H9 (cell line): ENCODE measurements around the gene MRPL36. TPM values are rescaled to one million over a fixed set of nuclear protein-coding genes. Genes with fewer than 3 reads are reported as not detected.

Source experiments
- DNase-seq: peaks from one replicate; pipeline ENCODE4 v3.0.0-alpha.2; 2017
- H2AFZ ChIP-seq: one replicate; pipeline ENCODE4 v1.6.1; 2013; ENCODE audit warnings: mild to moderate bottlenecking, low read length, control low read depth, moderate library complexity
- H2AK5ac ChIP-seq: 2 replicates; pipeline ENCODE4 v1.6.1; 2013; ENCODE audit warnings: low read length, control low read depth, mixed read lengths; ENCODE audit not compliant: insufficient read length
- H2BK120ac ChIP-seq: one replicate; pipeline ENCODE4 v1.6.1; 2013; ENCODE audit warnings: low read depth, mild to moderate bottlenecking, low read length, control low read depth, inconsistent platforms; ENCODE audit not compliant: poor library complexity, severe bottlenecking
- H2BK12ac ChIP-seq: 2 replicates; pipeline ENCODE4 v1.6.1; 2013; ENCODE audit warnings: low read length, control low read depth, mixed read lengths, low read depth; ENCODE audit not compliant: insufficient read length
- H2BK15ac ChIP-seq: 2 replicates; pipeline ENCODE4 v1.6.1; 2013; ENCODE audit warnings: low read depth, low read length, control low read depth
- H2BK20ac ChIP-seq: one replicate; pipeline ENCODE4 v1.6.1; 2013; ENCODE audit warnings: low read depth, mild to moderate bottlenecking, low read length, control low read depth, inconsistent platforms; ENCODE audit not compliant: poor library complexity, severe bottlenecking
- H2BK5ac ChIP-seq: 2 replicates; pipeline ENCODE4 v1.6.1; 2013; ENCODE audit warnings: low read length, control low read depth, mixed read lengths; ENCODE audit not compliant: insufficient read length
- H3K14ac ChIP-seq: 2 replicates; pipeline ENCODE4 v1.6.1; 2013; ENCODE audit warnings: low read length, control low read depth; ENCODE audit not compliant: insufficient read depth
- H3K18ac ChIP-seq: 2 replicates; pipeline ENCODE4 v1.6.1; 2013; ENCODE audit warnings: low read depth, mild to moderate bottlenecking, mixed read lengths, low read length, control low read depth; ENCODE audit not compliant: insufficient read length
- H3K23ac ChIP-seq: 2 replicates; pipeline ENCODE4 v1.6.1; 2013; ENCODE audit warnings: low read length, control low read depth, mixed read lengths, low read depth; ENCODE audit not compliant: insufficient read length
- H3K23me2 ChIP-seq: 2 replicates; pipeline ENCODE4 v1.6.1; 2013; ENCODE audit warnings: low read depth, mild to moderate bottlenecking, mixed read lengths, low read length, control low read depth; ENCODE audit not compliant: insufficient read length, poor library complexity, severe bottlenecking
- H3K27ac ChIP-seq: 2 replicates; pipeline ENCODE4 v1.5.1; 2013; ENCODE audit warnings: low read length, control low read depth, mixed read lengths, low read depth; ENCODE audit not compliant: insufficient read length
- H3K27me3 ChIP-seq: 2 replicates; pipeline ENCODE4 v1.6.1; 2013; ENCODE audit warnings: low read length, control low read depth, inconsistent platforms; ENCODE audit not compliant: insufficient read depth
- H3K4ac ChIP-seq: 2 replicates; pipeline ENCODE4 v1.6.1; 2013; ENCODE audit warnings: low read depth, mild to moderate bottlenecking, control low read depth, inconsistent platforms, low read length, moderate library complexity
- H3K4me1 ChIP-seq: 2 replicates; pipeline ENCODE4 v1.6.1; 2013; ENCODE audit warnings: low read length, control low read depth, inconsistent platforms; ENCODE audit not compliant: insufficient read depth
- H3K4me2 ChIP-seq: 2 replicates; pipeline ENCODE4 v1.6.1; 2013; ENCODE audit warnings: low read length, control low read depth, mixed read lengths; ENCODE audit not compliant: insufficient read length, insufficient read depth
- H3K56ac ChIP-seq: 2 replicates; pipeline ENCODE4 v1.6.1; 2013; ENCODE audit warnings: low read depth, mild to moderate bottlenecking, mixed read lengths, low read length, control low read depth; ENCODE audit not compliant: insufficient read length
- H3K79me1 ChIP-seq: 2 replicates; pipeline ENCODE4 v1.6.1; 2013; ENCODE audit warnings: low read depth, mild to moderate bottlenecking, moderate library complexity, low read length, control low read depth, inconsistent platforms; ENCODE audit not compliant: insufficient read depth, poor library complexity, severe bottlenecking
- H3K79me2 ChIP-seq: 2 replicates; pipeline ENCODE4 v1.6.1; 2013; ENCODE audit warnings: low read length, control low read depth, inconsistent platforms; ENCODE audit not compliant: insufficient read depth
- H3K9ac ChIP-seq: 2 replicates; pipeline ENCODE4 v1.6.1; 2013; ENCODE audit warnings: low read length, control low read depth, mixed read lengths; ENCODE audit not compliant: insufficient read length; ENCODE audit errors: extremely low read depth
- H3K9me3 ChIP-seq: one replicate; pipeline ENCODE4 v1.6.1; 2013; ENCODE audit warnings: low read depth, low read length, inconsistent platforms; ENCODE audit not compliant: control insufficient read depth
- H3T11ph ChIP-seq: one replicate; pipeline ENCODE4 v1.6.1; 2013; ENCODE audit warnings: mild to moderate bottlenecking, low read length, control low read depth, inconsistent platforms
- H4K20me1 ChIP-seq: one replicate; pipeline ENCODE4 v1.6.1; 2013; ENCODE audit not compliant: control insufficient read depth, insufficient read length, insufficient read depth
- H4K5ac ChIP-seq: 2 replicates; pipeline ENCODE4 v1.6.1; 2013; ENCODE audit warnings: low read depth, mild to moderate bottlenecking, mixed read lengths, low read length, control low read depth; ENCODE audit not compliant: insufficient read length
- H4K8ac ChIP-seq: replicated peaks from 2 replicates; pipeline ENCODE4 v1.6.1; 2013; ENCODE audit warnings: low read length, control low read depth, mixed read lengths, low read depth; ENCODE audit not compliant: insufficient read length
- H4K91ac ChIP-seq: 2 replicates; pipeline ENCODE4 v1.6.1; 2013; ENCODE audit warnings: low read depth, mild to moderate bottlenecking, moderate library complexity, mixed read lengths, low read length, control low read depth; ENCODE audit not compliant: insufficient read length
- H3K27ac Mint-ChIP-seq, 3 experiments: 2 replicates in 2 of 3; 3 replicates in 1 of 3; pipeline ENCODE4 v1.8.0; 2020 to 2021; ENCODE audit warnings: mixed read lengths in 3 of 3, mild to moderate bottlenecking in 1 of 3, moderate library complexity in 1 of 3
- H3K27me3 Mint-ChIP-seq: 2 replicates; pipeline ENCODE4 v1.8.0; 2021; ENCODE audit warnings: low read depth, mild to moderate bottlenecking, moderate library complexity, mixed read lengths
- H3K36me3 Mint-ChIP-seq, 3 experiments: 2 replicates in 2 of 3; 3 replicates in 1 of 3; pipeline ENCODE4 v1.8.0; 2020 to 2021; ENCODE audit warnings: low read depth in 3 of 3, mixed read lengths in 3 of 3; ENCODE audit not compliant: insufficient read depth in 1 of 3
- H3K4me1 Mint-ChIP-seq, 2 experiments: 2 replicates each; pipeline ENCODE4 v1.8.0; 2020; ENCODE audit warnings: mixed read lengths in 2 of 2
- H3K4me3 Mint-ChIP-seq, 2 experiments: 2 replicates in 1 of 2; 3 replicates in 1 of 2; pipeline ENCODE4 v1.8.0; 2020 to 2021; ENCODE audit warnings: mild to moderate bottlenecking in 2 of 2, mixed read lengths in 2 of 2, moderate library complexity in 1 of 2
- H3K9me3 Mint-ChIP-seq, 2 experiments: 2 replicates in 1 of 2; 3 replicates in 1 of 2; pipeline ENCODE4 v1.8.0; 2020; ENCODE audit warnings: mild to moderate bottlenecking in 2 of 2, mixed read lengths in 2 of 2, moderate library complexity in 1 of 2
- WGBS: extraction: QIAGEN DNeasy Blood & Tissue Kit; methylation state at CpG from one replicate; pipeline ENCODE4 v1.1.7; 2013; ENCODE audit warnings: missing lambda C conversion rate, low lambda C conversion rate, mixed read lengths; ENCODE audit not compliant: insufficient read length; ENCODE audit errors: extremely low coverage; 5-methylcytosine and 5-hydroxymethylcytosine counted together
- total RNA-seq: library from RNA; stranded (reverse); gene quantifications from 2 replicates; pipeline ENCODE4 v1.2.1, GENCODE V29; 2021
- TF ChIP-seq, protein P1 (sequence below): fragments of 200-600 bp; sonication (generic); conservative IDR thresholded peaks from 3 replicates; pipeline ENCODE4 v1.8.0; 2021; ENCODE audit warnings: antibody characterized with exemption, mild to moderate bottlenecking

The MRPL36 gene
- total RNA-seq, 1 experiment from 2014 or later: 67.3 TPM

DNA sequence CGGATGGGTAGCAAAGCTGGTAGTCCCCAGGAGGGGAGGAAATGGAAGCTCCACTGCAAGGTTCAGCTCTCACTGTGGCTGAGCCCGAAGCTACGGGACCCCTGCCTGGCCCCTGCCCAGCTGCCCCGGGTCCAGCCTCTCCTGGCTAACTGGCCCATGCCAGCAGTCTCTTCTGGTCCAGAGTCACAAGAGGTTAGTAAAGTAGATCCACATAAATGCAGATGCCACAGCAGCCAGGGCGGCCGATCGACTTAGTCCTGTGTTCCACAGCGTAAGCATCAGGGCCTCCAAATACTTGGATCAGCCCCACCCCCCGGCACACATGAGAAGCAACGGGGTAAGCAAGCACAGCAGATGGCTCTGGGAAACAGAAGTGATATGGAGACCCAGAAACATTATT lies 42.1 kb downstream of the MRPL36 start:
- Histone ChIP-seq H3K27me3 (no peaks in the 10 kb centered on the region), H2BK20ac (no peak overlapping the region), H3K27ac (no peak overlapping the region), H2BK15ac (no peak overlapping the region), H3K18ac (no peak overlapping the region), H2BK5ac (no peak overlapping the region), H4K8ac (no peak overlapping the region), H3K79me2 (no peaks in the 10 kb centered on the region), H3K23ac (no peak overlapping the region), H4K5ac (no peak overlapping the region), H4K91ac (no peak overlapping the region), H3K4me2 (no peak overlapping the region), H2BK120ac (no peak overlapping the region), H3K23me2 (no peaks in the 10 kb centered on the region), H2AFZ (no peak overlapping the region), H3K56ac (no peak overlapping the region), H2AK5ac (no peak overlapping the region), H3K4ac (no peak overlapping the region), H3T11ph (no peak overlapping the region), H2BK12ac (no peak overlapping the region), H3K4me1 (no peaks in the 10 kb centered on the region), H4K20me1 (no peaks in the 10 kb centered on the region), H3K79me1 (no peaks in the 10 kb centered on the region), H3K14ac (no peak overlapping the region), H3K9ac (no peak overlapping the region), H3K9me3 (no peaks in the 10 kb centered on the region)
- peaks cover 7 to 11% (median 10%) of the 10 kb centered on the region in 3 experiments for H3K36me3 Mint-ChIP-seq
- H3K27me3 Mint-ChIP-seq: peaks cover 12% of the 10 kb centered on the region
- TF ChIP-seq, protein P1, sequence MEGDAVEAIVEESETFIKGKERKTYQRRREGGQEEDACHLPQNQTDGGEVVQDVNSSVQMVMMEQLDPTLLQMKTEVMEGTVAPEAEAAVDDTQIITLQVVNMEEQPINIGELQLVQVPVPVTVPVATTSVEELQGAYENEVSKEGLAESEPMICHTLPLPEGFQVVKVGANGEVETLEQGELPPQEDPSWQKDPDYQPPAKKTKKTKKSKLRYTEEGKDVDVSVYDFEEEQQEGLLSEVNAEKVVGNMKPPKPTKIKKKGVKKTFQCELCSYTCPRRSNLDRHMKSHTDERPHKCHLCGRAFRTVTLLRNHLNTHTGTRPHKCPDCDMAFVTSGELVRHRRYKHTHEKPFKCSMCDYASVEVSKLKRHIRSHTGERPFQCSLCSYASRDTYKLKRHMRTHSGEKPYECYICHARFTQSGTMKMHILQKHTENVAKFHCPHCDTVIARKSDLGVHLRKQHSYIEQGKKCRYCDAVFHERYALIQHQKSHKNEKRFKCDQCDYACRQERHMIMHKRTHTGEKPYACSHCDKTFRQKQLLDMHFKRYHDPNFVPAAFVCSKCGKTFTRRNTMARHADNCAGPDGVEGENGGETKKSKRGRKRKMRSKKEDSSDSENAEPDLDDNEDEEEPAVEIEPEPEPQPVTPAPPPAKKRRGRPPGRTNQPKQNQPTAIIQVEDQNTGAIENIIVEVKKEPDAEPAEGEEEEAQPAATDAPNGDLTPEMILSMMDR: no peak
- peak; percentile 15 for DNase-seq
- no CpG with 5 or more reads among the region's 10 CpGs for WGBS
- no peak overlapping the region for H3K4me3 Mint-ChIP-seq
- H3K27ac Mint-ChIP-seq: no peak overlapping the region
- H3K9me3 Mint-ChIP-seq: peaks cover 11 to 13% of the 10 kb centered on the region in 2 experiments
- H3K4me1 Mint-ChIP-seq: peaks cover 12 to 19% of the 10 kb centered on the region in 2 experiments
